SHP77 (cell line): Measurements from ENCODE around the gene MPP3.
A peak's percentile ranks its signal among the peaks of the same experiment; 100 is the strongest.

Source experiments
- DNase-seq, 2 experiments: peaks; one replicate each; lab custom pipeline; 2025; lab: John Stamatoyannopoulos, UW

MPP3 gene

GRCh38 chr17:43861960-43862359 is 29.0 kb upstream of the MPP3 start:
- DNase-seq = no peak

GRCh38 chr17:43860927-43861622 is 28.1 kb upstream of the MPP3 start:
- no peak for DNase-seq

- DNase-seq = no peak
These were observed 27.3 kb upstream of the MPP3 start for GRCh38 chr17:43860077-43860725.

GRCh38 chr17:43857957-43858600 is 25.1 kb upstream of the MPP3 start:
- no peak for DNase-seq

GRCh38 chr17:43857141-43857540 is 24.2 kb upstream of the MPP3 start:
- DNase-seq = no peak

- no peak for DNase-seq
These were observed 23.2 kb upstream of the MPP3 start for GRCh38 chr17:43856141-43856540.

- no peak for DNase-seq
These were observed 22.1 kb upstream of the MPP3 start for GRCh38 chr17:43855061-43855460.

GRCh38 chr17:43854498-43854897 is 21.6 kb upstream of the MPP3 start:
- no peak for DNase-seq

GRCh38 chr17:43853546-43853945 is 20.6 kb upstream of the MPP3 start:
- DNase-seq = no peak

- DNase-seq = no peak
These were observed 19.6 kb upstream of the MPP3 start for GRCh38 chr17:43852571-43852970.

GRCh38 chr17:43849116-43849515 is 16.2 kb upstream of the MPP3 start:
- no peak for DNase-seq

GRCh38 chr17:43848601-43849000 is 15.7 kb upstream of the MPP3 start:
- DNase-seq = no peak

GRCh38 chr17:43846963-43847371 is 14.0 kb upstream of the MPP3 start, which contains the start of gene CD300LG:
Gene CD300LG, plus strand, starts transcription at chr17:43847176. Its CDS starts 41 bp downstream, at chr17:43847217.
- no peak for DNase-seq

GRCh38 chr17:43846221-43846712 is 13.3 kb upstream of the MPP3 start:
- DNase-seq = peak; percentile 52 to 65

GRCh38 chr17:43845766-43846165 is 12.8 kb upstream of the MPP3 start:
- no peak for DNase-seq

GRCh38 chr17:43844241-43844640 is 11.3 kb upstream of the MPP3 start:
- DNase-seq = no peak

- DNase-seq = no peak
These were observed 10.0 kb upstream of the MPP3 start for GRCh38 chr17:43842975-43843325.

GRCh38 chr17:43842091-43842974 is 9.4 kb upstream of the MPP3 start:
- DNase-seq = peak; percentile 18 to 30

- no peak for DNase-seq
These were observed 8.3 kb upstream of the MPP3 start for GRCh38 chr17:43841282-43841681.

- peak; percentile 27 to 40 for DNase-seq
These were observed 7.9 kb upstream of the MPP3 start for GRCh38 chr17:43840814-43841213.

- DNase-seq = peak; percentile 95 to 96
These were observed 6.7 kb upstream of the MPP3 start for GRCh38 chr17:43839670-43840108.

GRCh38 chr17:43834106-43834505 is 1.2 kb upstream of the MPP3 start:
- DNase-seq = peak; percentile 54 to 59
